ENCODE data around the gene SPAG17.

Gene SPAG17

DNA sequence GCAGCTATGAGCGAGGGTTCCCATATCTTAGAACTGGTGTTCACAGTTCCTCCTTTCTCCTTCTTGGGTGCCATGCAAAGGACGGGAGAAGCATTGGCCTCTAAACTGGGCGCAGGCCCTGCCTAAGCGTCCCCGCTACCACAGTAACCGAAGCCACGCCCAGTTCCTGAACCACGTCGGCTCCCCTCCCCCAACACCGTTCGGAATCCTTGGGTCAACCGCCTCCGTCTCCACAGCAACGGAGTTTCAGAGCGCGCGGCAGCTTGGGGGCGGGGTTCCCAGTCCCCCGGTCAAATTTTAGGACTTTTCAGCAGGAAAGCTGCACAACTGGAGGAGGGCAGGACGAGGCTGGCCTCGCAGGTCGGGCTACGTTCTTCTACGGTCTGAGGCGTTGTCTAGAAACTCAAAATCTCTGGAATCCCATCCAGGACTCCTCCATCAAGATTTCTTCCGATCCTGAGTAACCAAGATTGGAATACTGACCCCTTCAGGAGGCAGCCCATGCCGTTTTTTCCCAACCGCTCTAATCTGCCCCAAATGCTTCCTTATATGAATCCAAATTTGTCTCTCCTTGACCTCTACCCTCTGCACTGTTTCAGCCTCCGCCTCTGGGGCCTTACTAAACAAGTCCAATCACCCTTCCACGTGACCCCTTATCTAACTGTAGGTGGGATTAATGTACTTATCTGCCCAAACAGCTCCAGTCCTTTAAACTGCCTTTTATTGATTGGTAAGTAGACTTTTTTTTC lies at the start of gene SPAG17:
SPAG17 (minus strand) TSS at position 145 of the 749 bp plus-strand sequence; CDS start at position 74, 71 bp downstream.
- Mint-ChIP-seq H3K4me1 (ENCODE audit: low read depth) (peaks cover 3% of the 10 kb centered on the region), H3K27ac (no peak within 1 kb of the TSS), H3K4me3 (peak within 1 kb of the TSS; percentile 15), H3K9me3 (no peaks in the 10 kb centered on the region), H3K27me3 (ENCODE audit: low read depth) (no peaks in the 10 kb centered on the region), H3K36me3 (ENCODE audit: low read depth) (no peaks in the 10 kb centered on the region)
- peak; percentile 9 for DNase-seq (ENCODE audit: low spot score)

- H3K27ac Mint-ChIP-seq, result no peak overlapping the region
- H3K4me1 Mint-ChIP-seq (ENCODE audit: low read depth), result no peaks in the 10 kb centered on the region
- no peaks in the 10 kb centered on the region for H3K36me3 Mint-ChIP-seq (ENCODE audit: low read depth)
- H3K4me3 Mint-ChIP-seq, result no peak overlapping the region
- DNase-seq (ENCODE audit: low spot score), result no peak
- no peaks in the 10 kb centered on the region for H3K9me3 Mint-ChIP-seq
- no peaks in the 10 kb centered on the region for H3K27me3 Mint-ChIP-seq (ENCODE audit: low read depth)
These were observed 40.4 kb upstream of the SPAG17 start for GRCh38 chr1:118225471-118225870.

- no peak overlapping the region for H3K27ac Mint-ChIP-seq
- H3K36me3 Mint-ChIP-seq (ENCODE audit: low read depth), result no peaks in the 10 kb centered on the region
- H3K4me1 Mint-ChIP-seq (ENCODE audit: low read depth), result no peaks in the 10 kb centered on the region
- DNase-seq (ENCODE audit: low spot score), result no peak
- no peak overlapping the region for H3K4me3 Mint-ChIP-seq
- H3K9me3 Mint-ChIP-seq, result no peaks in the 10 kb centered on the region
- H3K27me3 Mint-ChIP-seq (ENCODE audit: low read depth), result no peaks in the 10 kb centered on the region
These were observed 38.4 kb upstream of the SPAG17 start for GRCh38 chr1:118223426-118223825.

GRCh38 chr1:118219438-118219837 lies 34.4 kb upstream of the SPAG17 start:
- Mint-ChIP-seq H3K9me3 (no peaks in the 10 kb centered on the region), H3K4me1 (ENCODE audit: low read depth) (no peaks in the 10 kb centered on the region), H3K27ac (no peak overlapping the region), H3K36me3 (ENCODE audit: low read depth) (no peaks in the 10 kb centered on the region), H3K4me3 (no peak overlapping the region), H3K27me3 (ENCODE audit: low read depth) (no peaks in the 10 kb centered on the region)
- DNase-seq (ENCODE audit: low spot score), result no peak

DNA sequence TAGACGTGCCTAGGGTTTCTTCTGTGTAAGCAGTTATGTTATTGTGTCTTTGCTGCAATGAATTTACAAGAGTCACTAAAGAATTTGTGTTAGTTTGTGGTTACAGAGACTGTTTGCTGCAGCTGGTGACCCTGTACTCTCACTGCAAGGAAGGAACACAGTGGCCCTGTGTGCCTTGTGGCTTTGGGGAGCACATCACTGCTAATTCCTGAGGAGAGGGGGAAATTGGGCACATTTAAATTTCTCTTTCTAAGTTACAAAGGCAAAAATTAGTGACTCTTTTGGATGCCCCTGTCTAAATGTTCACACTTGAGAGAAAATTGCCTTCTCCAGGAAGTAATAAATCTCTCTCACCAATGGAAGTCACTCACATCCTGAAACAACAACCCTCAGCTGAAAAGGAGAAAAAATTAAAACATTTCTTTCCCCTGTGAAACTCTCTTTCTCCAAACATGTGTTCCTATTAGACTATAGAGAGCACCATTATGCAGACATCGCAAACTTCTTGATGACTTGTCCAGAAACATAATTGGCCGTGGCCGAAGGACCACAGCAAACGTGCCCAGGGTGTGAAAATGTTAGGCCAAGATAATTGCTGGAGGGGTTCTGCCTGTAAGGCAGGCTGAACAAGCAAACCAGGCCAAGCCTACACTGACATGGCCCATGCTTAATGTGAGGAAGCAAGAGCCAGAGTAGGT lies 32.3 kb upstream of the SPAG17 start:
- no peaks in the 10 kb centered on the region for H3K4me1 Mint-ChIP-seq (ENCODE audit: low read depth)
- DNase-seq (ENCODE audit: low spot score), result no peak
- H3K27ac Mint-ChIP-seq, result no peak overlapping the region
- no peaks in the 10 kb centered on the region for H3K9me3 Mint-ChIP-seq
- no peaks in the 10 kb centered on the region for H3K27me3 Mint-ChIP-seq (ENCODE audit: low read depth)
- no peaks in the 10 kb centered on the region for H3K36me3 Mint-ChIP-seq (ENCODE audit: low read depth)
- no peak overlapping the region for H3K4me3 Mint-ChIP-seq

DNA sequence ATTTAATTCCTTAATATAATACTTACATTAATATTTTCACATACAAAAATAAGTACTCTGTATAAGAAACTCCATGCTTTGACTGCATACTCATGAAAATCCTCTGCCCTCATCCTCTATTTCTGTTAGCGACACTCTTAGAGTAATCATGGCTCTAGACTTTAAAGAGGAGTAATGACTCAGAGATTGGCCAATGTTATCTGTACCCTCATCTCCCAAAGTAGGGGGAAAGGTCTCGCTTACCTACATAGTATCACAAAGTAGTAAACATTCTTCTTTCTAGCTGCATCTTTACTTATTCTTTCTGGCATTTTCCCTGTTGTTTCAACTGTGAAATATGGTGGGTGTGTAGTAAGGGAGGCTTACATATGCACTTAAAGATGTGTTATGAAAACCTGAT lies 29.8 kb upstream of the SPAG17 start:
- no peaks in the 10 kb centered on the region for H3K9me3 Mint-ChIP-seq
- no peaks in the 10 kb centered on the region for H3K4me1 Mint-ChIP-seq (ENCODE audit: low read depth)
- H3K27me3 Mint-ChIP-seq (ENCODE audit: low read depth), result no peaks in the 10 kb centered on the region
- no peak for DNase-seq (ENCODE audit: low spot score)
- H3K36me3 Mint-ChIP-seq (ENCODE audit: low read depth), result no peaks in the 10 kb centered on the region
- H3K4me3 Mint-ChIP-seq, result no peak overlapping the region
- H3K27ac Mint-ChIP-seq, result no peak overlapping the region

DNA sequence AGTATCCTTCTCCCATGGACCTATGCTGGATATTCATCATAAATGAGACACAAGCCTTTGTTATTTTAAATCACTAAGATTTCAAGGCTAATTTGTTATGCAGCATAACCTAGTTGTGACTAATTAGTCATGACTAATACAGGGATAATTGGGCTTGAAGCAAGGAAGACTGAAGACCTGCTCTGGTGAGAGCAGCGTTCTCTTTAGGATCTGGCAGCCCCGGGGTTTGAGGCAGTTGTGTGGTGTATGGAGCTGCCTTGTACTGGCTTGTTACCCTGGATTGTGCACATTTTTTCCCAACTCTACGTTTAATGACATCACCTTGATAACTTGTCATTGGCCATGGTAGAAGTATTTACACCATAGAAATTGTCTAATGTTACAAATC lies 25.7 kb upstream of the SPAG17 start:
- Mint-ChIP-seq H3K27me3 (ENCODE audit: low read depth) (no peaks in the 10 kb centered on the region), H3K9me3 (no peaks in the 10 kb centered on the region), H3K27ac (no peak overlapping the region), H3K4me1 (ENCODE audit: low read depth) (no peaks in the 10 kb centered on the region), H3K4me3 (no peak overlapping the region), H3K36me3 (ENCODE audit: low read depth) (no peaks in the 10 kb centered on the region)
- DNase-seq (ENCODE audit: low spot score), result no peak

- H3K27me3 Mint-ChIP-seq (ENCODE audit: low read depth), result no peaks in the 10 kb centered on the region
- no peaks in the 10 kb centered on the region for H3K4me1 Mint-ChIP-seq (ENCODE audit: low read depth)
- H3K4me3 Mint-ChIP-seq, result no peak overlapping the region
- H3K9me3 Mint-ChIP-seq, result no peaks in the 10 kb centered on the region
- DNase-seq (ENCODE audit: low spot score), result no peak
- no peak overlapping the region for H3K27ac Mint-ChIP-seq
- H3K36me3 Mint-ChIP-seq (ENCODE audit: low read depth), result no peaks in the 10 kb centered on the region
These were observed 25.2 kb upstream of the SPAG17 start for GRCh38 chr1:118210051-118210722.

- Mint-ChIP-seq H3K9me3 (no peaks in the 10 kb centered on the region), H3K27me3 (ENCODE audit: low read depth) (no peaks in the 10 kb centered on the region), H3K4me3 (no peak overlapping the region), H3K27ac (no peak overlapping the region), H3K36me3 (ENCODE audit: low read depth) (no peaks in the 10 kb centered on the region), H3K4me1 (ENCODE audit: low read depth) (no peaks in the 10 kb centered on the region)
- DNase-seq (ENCODE audit: low spot score), result no peak
These were observed 24.6 kb upstream of the SPAG17 start for GRCh38 chr1:118209648-118210047.

DNA sequence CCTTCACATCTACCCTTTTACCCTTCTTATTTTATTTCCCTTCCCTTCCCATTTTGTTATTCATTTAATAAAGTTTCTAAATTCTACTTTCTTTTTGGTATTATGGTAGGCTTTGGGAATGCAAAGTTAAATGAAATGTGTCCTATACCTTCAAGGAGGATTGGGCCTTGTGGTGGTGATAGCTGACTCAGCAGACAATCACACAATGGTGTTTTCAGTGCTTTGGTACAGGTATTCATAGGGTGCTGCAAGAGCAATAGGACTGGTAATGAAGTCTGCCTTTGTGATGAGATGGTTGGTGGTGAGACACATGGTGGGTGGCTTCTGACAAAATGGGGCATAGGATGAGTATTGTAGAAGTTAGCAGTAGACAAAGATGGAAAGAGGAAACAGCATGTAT lies 21.9 kb upstream of the SPAG17 start:
- H3K27me3 Mint-ChIP-seq (ENCODE audit: low read depth), result no peaks in the 10 kb centered on the region
- no peak for DNase-seq (ENCODE audit: low spot score)
- no peaks in the 10 kb centered on the region for H3K4me1 Mint-ChIP-seq (ENCODE audit: low read depth)
- H3K36me3 Mint-ChIP-seq (ENCODE audit: low read depth), result no peaks in the 10 kb centered on the region
- H3K9me3 Mint-ChIP-seq, result no peaks in the 10 kb centered on the region
- no peak overlapping the region for H3K4me3 Mint-ChIP-seq
- H3K27ac Mint-ChIP-seq, result no peak overlapping the region

DNA sequence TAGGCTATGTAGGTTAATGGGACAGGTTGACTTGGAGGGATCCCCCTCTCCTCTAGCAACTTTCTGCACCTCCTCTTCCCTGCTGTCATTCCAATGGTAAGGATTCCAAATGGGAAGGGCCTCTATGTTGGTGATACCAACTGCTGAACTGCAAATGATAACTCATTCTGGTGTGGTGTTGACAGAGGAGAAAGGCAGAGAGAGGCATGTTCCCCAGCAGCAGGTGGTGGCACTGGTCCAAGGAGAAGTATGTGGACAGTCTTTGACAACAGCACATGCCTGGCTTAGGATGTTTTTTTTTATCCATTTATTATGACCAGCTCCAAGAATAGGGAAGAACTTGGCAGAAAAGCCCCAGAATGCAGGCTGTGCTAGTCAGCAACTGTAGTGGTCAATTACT lies 19.6 kb upstream of the SPAG17 start:
- Mint-ChIP-seq H3K27me3 (ENCODE audit: low read depth) (no peaks in the 10 kb centered on the region), H3K27ac (no peak overlapping the region), H3K9me3 (no peaks in the 10 kb centered on the region), H3K4me3 (no peak overlapping the region), H3K36me3 (ENCODE audit: low read depth) (no peaks in the 10 kb centered on the region), H3K4me1 (ENCODE audit: low read depth) (no peaks in the 10 kb centered on the region)
- DNase-seq (ENCODE audit: low spot score), result no peak

- no peaks in the 10 kb centered on the region for H3K9me3 Mint-ChIP-seq
- H3K36me3 Mint-ChIP-seq (ENCODE audit: low read depth), result no peaks in the 10 kb centered on the region
- no peak overlapping the region for H3K4me3 Mint-ChIP-seq
- DNase-seq (ENCODE audit: low spot score), result no peak
- H3K27me3 Mint-ChIP-seq (ENCODE audit: low read depth), result no peaks in the 10 kb centered on the region
- H3K27ac Mint-ChIP-seq, result no peak overlapping the region
- H3K4me1 Mint-ChIP-seq (ENCODE audit: low read depth), result no peaks in the 10 kb centered on the region
These were observed 19.1 kb upstream of the SPAG17 start for GRCh38 chr1:118204105-118204504.

GRCh38 chr1:118202076-118202608 lies 17.1 kb upstream of the SPAG17 start:
- H3K4me3 Mint-ChIP-seq, result no peak overlapping the region
- H3K27me3 Mint-ChIP-seq (ENCODE audit: low read depth), result no peaks in the 10 kb centered on the region
- no peaks in the 10 kb centered on the region for H3K4me1 Mint-ChIP-seq (ENCODE audit: low read depth)
- H3K27ac Mint-ChIP-seq, result no peak overlapping the region
- DNase-seq (ENCODE audit: low spot score), result no peak
- H3K9me3 Mint-ChIP-seq, result no peaks in the 10 kb centered on the region
- H3K36me3 Mint-ChIP-seq (ENCODE audit: low read depth), result no peaks in the 10 kb centered on the region

DNA sequence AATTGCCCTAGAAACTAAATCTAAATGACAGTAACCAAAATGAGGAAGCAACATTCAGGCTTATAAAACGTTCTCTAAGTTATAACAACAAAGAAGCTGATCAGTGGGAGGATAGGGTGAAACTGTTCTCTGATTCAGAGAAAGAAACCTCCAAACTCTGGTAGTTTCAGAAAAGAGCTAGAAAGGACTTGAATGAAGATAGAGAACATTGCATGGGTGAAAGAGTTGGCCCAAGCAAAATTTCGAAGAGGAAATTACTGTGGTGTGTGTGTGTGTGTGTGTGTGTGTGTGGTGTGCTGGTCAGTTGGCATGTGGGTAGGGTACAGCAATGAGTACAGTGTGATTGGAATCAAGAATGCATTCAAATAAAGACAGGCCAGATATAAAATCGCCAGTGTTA lies 16.5 kb upstream of the SPAG17 start:
- Mint-ChIP-seq H3K9me3 (no peaks in the 10 kb centered on the region), H3K27me3 (ENCODE audit: low read depth) (no peaks in the 10 kb centered on the region), H3K27ac (no peak overlapping the region), H3K4me3 (no peak overlapping the region), H3K4me1 (ENCODE audit: low read depth) (no peaks in the 10 kb centered on the region), H3K36me3 (ENCODE audit: low read depth) (no peaks in the 10 kb centered on the region)
- no peak for DNase-seq (ENCODE audit: low spot score)

Data from T-helper 2 cell treated with Interferon-gamma antibody and Interleukin-4, amounts not matched to agents 5 μg/mL and 100 μg/mL, for 36 hours (primary cell).